Measurements from ENCODE around the gene HID1. TPM values are rescaled to one million over a fixed set of nuclear protein-coding genes. Genes with fewer than 3 reads are reported as not detected.
"Not testable (repeated sequence)": the region's sequence is repeated elsewhere in the genome, so short reads cannot be mapped to it uniquely, and the experiment has no call there.

The HID1 gene
- total RNA-seq, 1 experiment from 2014 or later, result not detected

GRCh38 chr17:74990581-74991105, 18.1 kb upstream of the HID1 start:
- H3K9ac ChIP-seq (ENCODE audit: low read length), result no peak overlapping the region
- H3K4me1 ChIP-seq (ENCODE audit: low read length), result no peaks in the 10 kb centered on the region
- H2AFZ ChIP-seq (ENCODE audit: low read length), result no peak overlapping the region
- H3K9me3 ChIP-seq (ENCODE audit: low read length), result no peaks in the 10 kb centered on the region
- DNase-seq, result no peak
- no peak overlapping the region for H3K4me3 ChIP-seq (ENCODE audit: low read length)
- no peak overlapping the region for H3K27ac ChIP-seq (ENCODE audit: low read length)
- no peaks in the 10 kb centered on the region for H3K36me3 ChIP-seq (ENCODE audit: insufficient read depth, low read length)
- H3K79me2 ChIP-seq (ENCODE audit: low read length), result no peaks in the 10 kb centered on the region
- no peaks in the 10 kb centered on the region for H3K9me2 ChIP-seq (replicated peaks; ENCODE audit: insufficient read depth, low read length)
- H4K20me1 ChIP-seq (ENCODE audit: insufficient read depth, low read depth, low read length), result no peaks in the 10 kb centered on the region
- H3K27me3 ChIP-seq (ENCODE audit: low read length), result no peaks in the 10 kb centered on the region
- H3K4me2 ChIP-seq (ENCODE audit: low read depth, low read length, poor library complexity, severe bottlenecking), result no peak overlapping the region

GRCh38 chr17:74987909-74988711, 15.6 kb upstream of the HID1 start:
- no peaks in the 10 kb centered on the region for H3K36me3 ChIP-seq (ENCODE audit: insufficient read depth, low read length)
- H3K4me2 ChIP-seq (ENCODE audit: low read depth, low read length, poor library complexity, severe bottlenecking), result no peak overlapping the region
- H2AFZ ChIP-seq (ENCODE audit: low read length), result no peak overlapping the region
- H3K9ac ChIP-seq (ENCODE audit: low read length), result no peak overlapping the region
- no peaks in the 10 kb centered on the region for H4K20me1 ChIP-seq (ENCODE audit: insufficient read depth, low read depth, low read length)
- H3K4me3 ChIP-seq (ENCODE audit: low read length), result no peak overlapping the region
- H3K4me1 ChIP-seq (ENCODE audit: low read length), result no peaks in the 10 kb centered on the region
- H3K79me2 ChIP-seq (ENCODE audit: low read length), result no peaks in the 10 kb centered on the region
- H3K27ac ChIP-seq (ENCODE audit: low read length), result no peak overlapping the region
- no peaks in the 10 kb centered on the region for H3K9me2 ChIP-seq (replicated peaks; ENCODE audit: insufficient read depth, low read length)
- no peaks in the 10 kb centered on the region for H3K9me3 ChIP-seq (ENCODE audit: low read length)
- H3K27me3 ChIP-seq (ENCODE audit: low read length), result no peaks in the 10 kb centered on the region
- no peak for DNase-seq

- Histone ChIP-seq H3K79me2 (ENCODE audit: low read length) (no peaks in the 10 kb centered on the region), H3K27ac (ENCODE audit: low read length) (no peak within 1 kb of the TSS), H3K4me3 (ENCODE audit: low read length) (no peak within 1 kb of the TSS), H2AFZ (ENCODE audit: low read length) (no peak within 1 kb of the TSS), H3K27me3 (ENCODE audit: low read length) (no peaks in the 10 kb centered on the region), H3K4me1 (ENCODE audit: low read length) (peaks cover 4% of the 10 kb centered on the region), H3K9me3 (ENCODE audit: low read length) (no peaks in the 10 kb centered on the region), H3K4me2 (ENCODE audit: low read depth, low read length, poor library complexity, severe bottlenecking) (no peak within 1 kb of the TSS), H4K20me1 (ENCODE audit: insufficient read depth, low read depth, low read length) (no peaks in the 10 kb centered on the region), H3K36me3 (ENCODE audit: insufficient read depth, low read length) (no peaks in the 10 kb centered on the region), H3K9me2 (replicated peaks; ENCODE audit: insufficient read depth, low read length) (no peaks in the 10 kb centered on the region), H3K9ac (ENCODE audit: low read length) (no peak within 1 kb of the TSS)
- peak; percentile 51 for DNase-seq
Observed at GRCh38 chr17:74987418-74987908, 14.9 kb upstream of the HID1 start, which contains the start of gene CDR2L. TSS of gene CDR2L (plus strand) at chr17:74987632. CDS start at chr17:74988044, 412 bp downstream.

- H3K36me3 ChIP-seq (ENCODE audit: insufficient read depth, low read length), result no peaks in the 10 kb centered on the region
- no peaks in the 10 kb centered on the region for H3K9me3 ChIP-seq (ENCODE audit: low read length)
- no peaks in the 10 kb centered on the region for H3K79me2 ChIP-seq (ENCODE audit: low read length)
- no peak overlapping the region for H3K4me3 ChIP-seq (ENCODE audit: low read length)
- peaks cover 14% of the 10 kb centered on the region for H3K4me1 ChIP-seq (ENCODE audit: low read length)
- H3K9me2 ChIP-seq (replicated peaks; ENCODE audit: insufficient read depth, low read length), result no peaks in the 10 kb centered on the region
- H3K27ac ChIP-seq (ENCODE audit: low read length), result no peak overlapping the region
- H3K27me3 ChIP-seq (ENCODE audit: low read length), result no peaks in the 10 kb centered on the region
- no peak overlapping the region for H3K9ac ChIP-seq (ENCODE audit: low read length)
- no peak overlapping the region for H3K4me2 ChIP-seq (ENCODE audit: low read depth, low read length, poor library complexity, severe bottlenecking)
- no peak for DNase-seq
- H2AFZ ChIP-seq (ENCODE audit: low read length), result no peak overlapping the region
- H4K20me1 ChIP-seq (ENCODE audit: insufficient read depth, low read depth, low read length), result no peaks in the 10 kb centered on the region
Observed at GRCh38 chr17:74986206-74986576, 13.6 kb upstream of the HID1 start.

- Histone ChIP-seq H3K4me1 (ENCODE audit: low read length) (peaks cover 16% of the 10 kb centered on the region), H3K4me2 (ENCODE audit: low read depth, low read length, poor library complexity, severe bottlenecking) (peak overlapping the region; percentile 96), H3K9ac (ENCODE audit: low read length) (peak overlapping the region; percentile 87), H3K4me3 (ENCODE audit: low read length) (peak overlapping the region; percentile 80), H2AFZ (ENCODE audit: low read length) (peak overlapping the region; percentile 100)
- H4K20me1 ChIP-seq (ENCODE audit: insufficient read depth, low read depth, low read length); H3K9me2 ChIP-seq (replicated peaks; ENCODE audit: insufficient read depth, low read length); H3K27ac ChIP-seq (ENCODE audit: low read length); H3K9me3 ChIP-seq (ENCODE audit: low read length); DNase-seq; H3K36me3 ChIP-seq (ENCODE audit: insufficient read depth, low read length); H3K79me2 ChIP-seq (ENCODE audit: low read length); H3K27me3 ChIP-seq (ENCODE audit: low read length): not testable (repeated sequence)
Observed at GRCh38 chr17:74982663-74983313, 10.2 kb upstream of the HID1 start.

GRCh38 chr17:74981979-74982662, 9.6 kb upstream of the HID1 start:
- Histone ChIP-seq H3K9ac (ENCODE audit: low read length) (peak overlapping the region; percentile 87), H3K36me3 (ENCODE audit: insufficient read depth, low read length) (no peaks in the 10 kb centered on the region), H3K79me2 (ENCODE audit: low read length) (no peaks in the 10 kb centered on the region), H3K27ac (ENCODE audit: low read length) (no peak overlapping the region), H3K4me3 (ENCODE audit: low read length) (peak overlapping the region; percentile 80), H3K4me1 (ENCODE audit: low read length) (peaks cover 16% of the 10 kb centered on the region), H3K4me2 (ENCODE audit: low read depth, low read length, poor library complexity, severe bottlenecking) (peak overlapping the region; percentile 96), H2AFZ (ENCODE audit: low read length) (peak overlapping the region; percentile 100), H3K9me2 (replicated peaks; ENCODE audit: insufficient read depth, low read length) (no peaks in the 10 kb centered on the region), H3K9me3 (ENCODE audit: low read length) (no peaks in the 10 kb centered on the region), H3K27me3 (ENCODE audit: low read length) (no peaks in the 10 kb centered on the region), H4K20me1 (ENCODE audit: insufficient read depth, low read depth, low read length) (no peaks in the 10 kb centered on the region)
- DNase-seq, result peak; percentile 91

- Histone ChIP-seq H3K4me3 (ENCODE audit: low read length) (peak overlapping the region; percentile 80), H3K9me3 (ENCODE audit: low read length) (no peaks in the 10 kb centered on the region), H3K79me2 (ENCODE audit: low read length) (no peaks in the 10 kb centered on the region), H3K9ac (ENCODE audit: low read length) (peak overlapping the region; percentile 87), H2AFZ (ENCODE audit: low read length) (peak overlapping the region; percentile 100), H3K27ac (ENCODE audit: low read length) (no peak overlapping the region), H3K36me3 (ENCODE audit: insufficient read depth, low read length) (no peaks in the 10 kb centered on the region), H3K4me1 (ENCODE audit: low read length) (peaks cover 16% of the 10 kb centered on the region), H4K20me1 (ENCODE audit: insufficient read depth, low read depth, low read length) (no peaks in the 10 kb centered on the region), H3K9me2 (replicated peaks; ENCODE audit: insufficient read depth, low read length) (no peaks in the 10 kb centered on the region), H3K27me3 (ENCODE audit: low read length) (no peaks in the 10 kb centered on the region), H3K4me2 (ENCODE audit: low read depth, low read length, poor library complexity, severe bottlenecking) (peak overlapping the region; percentile 96)
- DNase-seq, result no peak
Observed at GRCh38 chr17:74981318-74981978, 8.9 kb upstream of the HID1 start.
